NB4 (cell line): ENCODE data around the gene CACNA1A.

Source experiments
- CTCF ChIP-seq: IDR thresholded peaks from one replicate; pipeline ENCODE4 v1.5.1; 2012; ENCODE audit warnings: low read depth, low read length
- MYC ChIP-seq: IDR thresholded peaks from 2 replicates; pipeline ENCODE4 v1.6.1; 2011; ENCODE audit warnings: low read depth, low read length
- POLR2A ChIP-seq: IDR thresholded peaks from 2 replicates; pipeline ENCODE4 v1.6.1; 2011; ENCODE audit warnings: mild to moderate bottlenecking; ENCODE audit not compliant: insufficient read length; ENCODE audit errors: extremely low read depth
- TF ChIP-seq, protein P1 (sequence below): IDR thresholded peaks from 2 replicates; pipeline ENCODE4 v1.6.1; 2011; ENCODE audit warnings: low read depth, low read length

GRCh38 chr19:13267889-13268288, 238.4 kb downstream of the CACNA1A start:
- no peak for TF ChIP-seq CTCF
- no peak for TF ChIP-seq POLR2A
- TF ChIP-seq, protein P1, sequence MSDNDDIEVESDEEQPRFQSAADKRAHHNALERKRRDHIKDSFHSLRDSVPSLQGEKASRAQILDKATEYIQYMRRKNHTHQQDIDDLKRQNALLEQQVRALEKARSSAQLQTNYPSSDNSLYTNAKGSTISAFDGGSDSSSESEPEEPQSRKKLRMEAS = no peak
- TF ChIP-seq MYC = no peak
